ENCODE measurements around the gene SAP30. TPM values are rescaled to one million over a fixed set of nuclear protein-coding genes. Genes with fewer than 3 reads are reported as not detected.

SAP30 gene
- total RNA-seq, 4 donors from 2014 or later: 25.8 to 61.9 (median 32.7) TPM

DNA sequence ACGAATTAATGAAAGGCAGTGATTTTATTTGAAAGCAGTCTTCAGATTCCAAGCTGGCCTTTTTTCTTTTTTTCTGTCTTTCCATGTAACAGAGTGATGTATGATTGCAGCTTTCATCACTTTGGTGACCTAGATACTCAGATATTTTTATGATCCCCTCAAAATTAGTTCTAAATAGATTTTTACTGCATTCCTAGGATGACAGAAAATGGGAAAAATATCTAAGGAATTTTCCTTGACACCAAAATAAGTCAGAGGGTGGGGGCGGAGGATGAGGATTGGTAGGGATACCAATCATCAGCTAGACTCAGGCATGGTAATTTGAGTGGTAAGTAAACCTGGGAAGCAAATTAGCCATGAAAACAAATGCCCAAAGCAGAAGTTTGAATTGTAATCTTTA is 24.7 kb upstream of the SAP30 start:
- TF ChIP-seq, protein P1, sequence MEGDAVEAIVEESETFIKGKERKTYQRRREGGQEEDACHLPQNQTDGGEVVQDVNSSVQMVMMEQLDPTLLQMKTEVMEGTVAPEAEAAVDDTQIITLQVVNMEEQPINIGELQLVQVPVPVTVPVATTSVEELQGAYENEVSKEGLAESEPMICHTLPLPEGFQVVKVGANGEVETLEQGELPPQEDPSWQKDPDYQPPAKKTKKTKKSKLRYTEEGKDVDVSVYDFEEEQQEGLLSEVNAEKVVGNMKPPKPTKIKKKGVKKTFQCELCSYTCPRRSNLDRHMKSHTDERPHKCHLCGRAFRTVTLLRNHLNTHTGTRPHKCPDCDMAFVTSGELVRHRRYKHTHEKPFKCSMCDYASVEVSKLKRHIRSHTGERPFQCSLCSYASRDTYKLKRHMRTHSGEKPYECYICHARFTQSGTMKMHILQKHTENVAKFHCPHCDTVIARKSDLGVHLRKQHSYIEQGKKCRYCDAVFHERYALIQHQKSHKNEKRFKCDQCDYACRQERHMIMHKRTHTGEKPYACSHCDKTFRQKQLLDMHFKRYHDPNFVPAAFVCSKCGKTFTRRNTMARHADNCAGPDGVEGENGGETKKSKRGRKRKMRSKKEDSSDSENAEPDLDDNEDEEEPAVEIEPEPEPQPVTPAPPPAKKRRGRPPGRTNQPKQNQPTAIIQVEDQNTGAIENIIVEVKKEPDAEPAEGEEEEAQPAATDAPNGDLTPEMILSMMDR (IDR thresholded peaks at IDR 0.05): no peak
- ATAC-seq (ENCODE audit: low FRiP score) (no peak), DNase-seq (ENCODE audit: low spot score) (no peak)

DNA sequence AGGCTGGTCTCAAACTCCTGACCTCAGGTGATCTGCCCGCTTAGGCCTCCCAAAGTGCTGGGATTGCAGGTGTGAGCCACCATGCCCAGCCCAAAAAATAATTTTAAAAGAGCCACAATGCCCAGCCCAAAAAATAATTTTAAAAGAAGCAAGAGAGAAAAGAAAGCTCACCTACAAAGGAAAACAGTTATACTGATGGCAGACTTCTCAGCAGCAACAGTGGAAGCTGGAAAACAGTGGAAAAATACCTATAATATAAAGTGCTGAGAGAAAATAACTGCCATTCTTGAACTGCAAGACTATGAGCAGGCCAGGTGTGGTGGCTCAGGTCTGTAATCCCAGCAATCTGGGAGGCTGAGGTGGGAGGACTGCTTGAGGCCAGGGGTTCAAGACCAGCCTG is 23.3 kb upstream of the SAP30 start:
- ATAC-seq (ENCODE audit: low FRiP score): no peak
- TF ChIP-seq, protein P1 (IDR thresholded peaks at IDR 0.05): no peak
- no peak for DNase-seq (ENCODE audit: low spot score)

DNA sequence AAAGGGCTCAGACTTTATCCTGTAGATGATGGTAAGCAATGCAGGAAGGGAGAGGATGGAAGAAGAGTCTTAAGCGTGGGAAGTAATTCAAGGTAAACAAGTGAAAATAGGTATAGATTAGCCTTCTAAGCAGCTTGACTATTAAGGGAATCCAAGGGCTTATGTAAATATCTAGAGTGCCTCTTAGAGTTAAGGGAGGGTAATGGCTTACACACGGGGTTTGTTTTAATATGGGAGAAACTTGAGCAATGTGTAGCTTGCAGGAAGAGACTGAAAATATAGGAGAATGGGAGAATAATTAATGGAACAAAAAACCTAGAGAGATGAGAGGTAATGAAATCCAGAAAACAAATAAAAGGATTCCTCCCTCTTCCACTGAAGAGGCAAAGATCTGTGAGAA is 12.8 kb upstream of the SAP30 start:
- no peak for DNase-seq (ENCODE audit: low spot score)
- TF ChIP-seq, protein P1 (IDR thresholded peaks at IDR 0.05): no peak
- ATAC-seq (ENCODE audit: low FRiP score): no peak

DNA sequence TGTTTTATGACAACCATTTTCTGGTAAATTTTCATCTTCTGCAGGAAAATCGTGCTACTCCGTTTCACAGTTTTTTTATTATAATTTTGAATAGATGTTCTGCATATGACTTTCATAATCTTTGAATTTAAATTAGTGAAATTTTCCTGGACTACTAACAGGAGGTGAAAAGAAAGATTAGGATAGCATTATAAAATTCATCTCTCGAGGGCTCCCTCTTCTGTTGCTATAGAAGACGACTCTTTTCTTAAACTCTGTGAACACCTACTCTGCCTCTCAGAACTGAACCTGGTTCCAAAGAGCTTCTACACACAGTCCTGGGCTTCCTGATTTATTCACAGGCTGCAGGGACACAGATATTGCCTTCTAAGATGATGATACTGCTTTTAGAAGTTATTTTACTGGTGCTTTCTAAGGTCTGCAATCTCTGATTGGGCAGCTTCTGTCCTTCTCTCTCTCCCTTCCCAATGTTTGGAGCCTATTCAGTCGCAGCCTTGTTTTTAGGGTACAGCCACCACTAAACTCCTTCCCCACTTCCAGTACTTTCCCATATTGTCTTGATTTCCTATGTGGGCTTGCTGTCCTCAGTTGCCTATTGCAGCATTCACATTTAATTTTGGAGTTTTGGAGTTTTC is 10.1 kb upstream of the SAP30 start:
- DNase-seq (ENCODE audit: low spot score): no peak
- TF ChIP-seq, protein P1 (IDR thresholded peaks at IDR 0.05): no peak
- no peak for ATAC-seq (ENCODE audit: low FRiP score)

DNA sequence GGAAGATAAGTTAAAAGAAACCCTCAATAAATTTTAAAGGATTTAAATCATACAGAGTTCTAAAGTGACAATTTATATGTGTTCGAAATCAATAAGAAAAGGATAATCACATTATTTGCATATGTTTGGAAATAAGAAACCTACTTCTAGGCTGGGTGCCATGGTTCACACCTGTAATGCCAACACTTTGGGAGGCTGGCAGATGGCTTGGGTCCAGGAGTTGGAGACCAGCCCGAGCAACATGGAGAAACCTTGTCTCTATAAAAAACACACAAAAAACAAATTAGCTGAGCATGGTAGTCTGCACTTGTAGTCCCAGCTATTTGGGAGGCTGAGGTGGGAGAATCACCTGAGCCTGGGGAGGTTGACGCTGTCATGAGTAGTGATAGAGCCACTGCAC is 8.1 kb upstream of the SAP30 start:
- DNase-seq (ENCODE audit: low spot score): no peak
- TF ChIP-seq, protein P1 (IDR thresholded peaks at IDR 0.05): no peak
- ATAC-seq (ENCODE audit: low FRiP score): no peak

DNA sequence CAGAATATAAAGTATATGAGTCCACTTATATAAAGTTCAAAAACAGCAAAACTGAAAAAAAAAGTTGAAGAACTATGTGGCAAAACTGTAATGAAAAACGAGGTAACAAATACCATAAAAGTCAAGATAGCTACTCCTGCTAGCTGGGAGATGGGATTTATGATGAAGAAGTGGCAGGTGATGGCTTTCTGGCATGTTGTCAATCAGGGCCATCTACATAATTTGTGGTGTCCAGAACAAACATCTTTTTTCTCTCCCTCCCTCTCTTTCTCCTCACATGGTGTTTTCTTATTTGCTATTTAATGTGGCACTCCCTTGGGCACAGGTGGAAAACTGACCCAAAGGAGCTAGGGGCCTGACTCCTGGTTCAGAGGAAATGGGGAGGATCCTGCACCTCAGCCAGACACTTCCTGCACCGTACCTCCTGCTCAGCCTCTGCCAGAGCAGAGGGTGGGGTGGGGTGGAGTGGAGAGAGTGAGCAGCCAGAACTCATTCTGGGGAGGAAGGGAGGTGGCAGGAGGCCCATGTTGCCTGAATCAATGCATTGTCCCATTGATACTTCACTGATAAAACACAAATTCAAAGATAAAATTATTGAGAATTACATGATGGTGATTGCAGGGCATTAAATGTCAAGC is 5.3 kb upstream of the SAP30 start:
- ATAC-seq (ENCODE audit: low FRiP score): no peak
- TF ChIP-seq, protein P1 (IDR thresholded peaks at IDR 0.05): no peak
- no peak for DNase-seq (ENCODE audit: low spot score)

DNA sequence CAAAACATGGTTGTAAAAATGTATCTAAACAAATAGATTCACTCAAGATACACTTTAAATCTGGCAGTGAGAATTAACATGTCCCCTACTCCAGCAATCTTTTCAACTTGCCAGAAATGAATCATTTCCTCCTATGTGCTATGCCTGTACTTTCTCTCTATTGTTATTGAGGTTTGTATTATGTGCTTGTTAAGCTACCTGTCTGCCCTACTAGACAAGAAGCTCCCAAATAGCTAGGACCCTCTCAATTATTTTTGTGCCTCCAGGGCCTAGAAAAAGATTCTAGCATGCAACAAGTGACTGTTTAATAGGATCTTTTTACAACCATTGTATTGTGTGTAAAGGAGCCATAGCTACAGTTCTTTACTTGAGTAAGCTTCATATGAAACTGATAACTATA is 3.5 kb upstream of the SAP30 start:
- DNase-seq (ENCODE audit: low spot score) (no peak), ATAC-seq (ENCODE audit: low FRiP score) (no peak)
- TF ChIP-seq, protein P1 (IDR thresholded peaks at IDR 0.05): no peak

Measured in omental fat pad (tissue), 4 donors.